GM18508 (cell line): ENCODE results near the gene MADD.

ENCODE experiments used
- ATAC-seq: cut with Tn5 transposase; IDR thresholded peaks from one replicate; pipeline ENCODE4 v1.9.1; 2021; ENCODE audit warnings: moderate number of reproducible peaks; ENCODE audit not compliant: insufficient read depth, unreplicated experiment

MADD gene

GRCh38 chr11:47354913-47355282 lies 85.0 kb downstream of the MADD start:
- no peak for ATAC-seq

DNA sequence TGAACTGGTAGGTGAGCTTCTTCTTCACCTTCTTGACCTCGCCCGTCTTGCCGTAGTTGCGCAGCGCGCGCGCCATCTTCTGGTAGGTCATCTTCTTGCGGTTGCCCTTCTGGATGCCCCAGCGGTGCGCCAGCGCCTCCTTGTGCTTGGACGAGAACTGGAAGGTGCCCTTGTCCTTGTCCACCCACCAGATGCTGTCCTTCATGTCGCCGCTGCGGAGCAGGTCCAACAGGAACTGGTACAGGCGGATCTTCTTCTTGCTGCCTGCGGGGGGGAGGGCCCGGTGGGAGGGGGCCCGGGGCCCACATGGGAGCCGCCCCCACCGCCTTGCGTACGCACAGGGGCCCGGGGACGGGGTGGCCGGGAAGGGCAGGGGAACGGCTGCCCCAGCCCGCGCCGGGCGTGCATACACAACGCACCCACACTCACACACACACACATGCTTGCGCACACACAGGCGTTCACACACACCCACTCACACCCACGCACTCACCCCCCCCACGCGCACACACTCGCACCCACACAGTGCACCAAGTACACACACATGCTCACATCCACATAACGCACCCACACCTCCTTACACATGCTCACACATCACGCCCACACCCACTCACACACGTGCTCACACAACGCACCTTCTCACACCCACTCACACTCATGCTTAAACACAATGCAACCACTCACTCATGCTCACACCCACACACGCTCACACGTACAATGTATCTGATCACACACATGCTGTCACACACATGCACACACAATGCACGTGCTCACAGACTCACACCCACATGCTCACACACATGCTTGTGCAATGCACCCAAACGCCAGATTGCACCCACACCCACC lies 85.6 kb downstream of the MADD start:
- no peak for ATAC-seq

GRCh38 chr11:47356129-47356997 lies 86.4 kb downstream of the MADD start:
- ATAC-seq: no peak

- ATAC-seq: no peak
Measured at GRCh38 chr11:47356998-47357329, 87.0 kb downstream of the MADD start.

GRCh38 chr11:47357985-47358730 lies 88.2 kb downstream of the MADD start:
- ATAC-seq: no peak

DNA sequence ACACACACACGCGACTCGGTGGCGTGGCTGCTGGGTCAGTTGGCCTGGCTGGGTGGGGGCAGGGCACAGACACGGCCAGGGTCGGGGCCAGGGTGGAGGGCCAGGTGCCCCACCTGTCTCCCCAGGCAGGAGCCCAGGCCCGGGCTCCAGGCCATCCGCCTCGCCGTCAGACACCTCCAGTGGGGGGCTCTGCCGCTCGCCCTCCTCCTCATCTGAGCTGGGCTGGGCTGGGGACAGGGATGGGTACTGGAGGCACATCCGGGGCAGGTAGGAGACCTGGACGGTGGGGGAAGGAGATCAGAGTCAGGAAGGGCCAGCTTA lies 88.8 kb downstream of the MADD start:
- no peak for ATAC-seq

- ATAC-seq: no peak
Measured at GRCh38 chr11:47359162-47359561, 89.2 kb downstream of the MADD start.

DNA sequence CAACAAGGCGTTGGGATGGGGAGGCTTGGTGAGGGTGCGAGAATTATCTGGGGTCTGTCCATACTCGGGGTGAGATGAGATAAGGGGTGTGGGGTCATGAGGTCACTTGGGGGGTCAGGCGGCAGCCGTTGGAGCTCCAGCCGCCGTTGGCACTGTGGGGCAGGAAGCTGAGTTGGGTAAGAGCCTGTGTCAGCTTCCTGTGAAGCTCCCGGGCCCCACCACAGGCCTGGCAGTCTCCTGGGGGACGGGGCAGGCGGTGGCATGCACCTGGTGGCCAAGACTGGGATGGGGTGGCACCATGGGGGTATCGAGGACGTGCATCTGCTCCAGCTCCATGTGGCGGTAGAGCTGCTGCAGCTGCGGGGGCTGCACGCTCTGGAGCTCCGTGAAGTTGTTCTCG lies 89.7 kb downstream of the MADD start:
- ATAC-seq: no peak

DNA sequence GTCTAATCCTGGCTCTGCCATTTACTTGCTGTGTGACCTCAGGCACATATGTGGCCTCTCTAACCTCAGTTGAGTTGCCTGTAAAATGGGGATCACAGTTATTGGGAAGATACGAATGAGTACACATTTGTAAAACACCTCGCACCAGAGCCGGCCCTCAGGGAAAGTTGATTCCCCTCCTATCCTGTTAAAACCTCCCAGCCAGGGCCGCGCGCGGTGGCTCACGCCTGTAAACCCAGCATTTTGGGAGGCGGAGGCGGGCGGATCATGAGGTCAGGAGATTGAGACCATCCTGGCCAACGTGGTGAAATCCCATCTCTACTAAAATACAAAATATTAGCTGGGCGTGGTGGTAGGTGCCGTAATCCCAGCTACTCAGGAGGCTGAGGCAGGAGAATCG lies 90.4 kb downstream of the MADD start:
- no peak for ATAC-seq

- ATAC-seq: no peak
Measured at GRCh38 chr11:47361419-47361818, 91.5 kb downstream of the MADD start.

DNA sequence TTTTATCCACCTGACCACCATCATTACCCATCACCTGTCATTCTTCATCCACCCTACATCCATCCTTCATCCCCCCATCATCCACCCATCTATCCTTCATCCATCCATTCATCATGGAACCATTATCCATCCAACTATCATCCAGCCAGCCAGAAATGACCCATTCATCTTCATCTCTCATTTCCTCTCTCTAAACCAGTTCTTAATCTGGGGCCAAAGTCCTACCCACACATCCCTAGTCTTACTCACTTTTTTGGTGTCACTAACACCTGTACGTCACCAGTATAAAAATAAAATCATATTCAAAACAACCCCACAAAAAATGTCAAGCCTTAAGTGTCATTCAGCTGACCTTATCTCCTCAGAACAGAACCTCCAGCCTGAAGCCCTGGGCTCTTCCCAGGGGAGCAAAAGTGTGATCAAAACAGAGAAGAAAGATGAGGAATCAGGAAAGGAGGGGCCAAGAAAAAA lies 96.1 kb downstream of the MADD start:
- ATAC-seq: no peak

DNA sequence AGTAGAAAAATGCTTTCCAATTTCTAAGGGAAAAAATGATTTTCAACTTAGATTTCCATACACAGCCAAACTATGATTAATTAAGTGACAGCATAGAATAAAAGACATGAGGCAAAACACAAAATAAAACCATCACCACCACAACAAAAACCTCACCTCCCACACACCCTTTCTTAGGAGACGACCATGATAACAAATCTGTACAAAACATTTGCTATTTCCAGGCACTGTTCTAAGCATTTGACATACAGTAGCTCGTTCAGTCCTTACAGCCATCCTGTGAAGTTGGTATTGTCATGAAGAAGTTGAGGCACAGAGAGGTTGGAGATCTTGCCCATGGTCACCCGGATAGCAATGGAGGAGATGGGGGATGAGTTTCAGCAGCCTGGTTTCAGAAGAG lies 99.7 kb downstream of the MADD start:
- no peak for ATAC-seq

DNA sequence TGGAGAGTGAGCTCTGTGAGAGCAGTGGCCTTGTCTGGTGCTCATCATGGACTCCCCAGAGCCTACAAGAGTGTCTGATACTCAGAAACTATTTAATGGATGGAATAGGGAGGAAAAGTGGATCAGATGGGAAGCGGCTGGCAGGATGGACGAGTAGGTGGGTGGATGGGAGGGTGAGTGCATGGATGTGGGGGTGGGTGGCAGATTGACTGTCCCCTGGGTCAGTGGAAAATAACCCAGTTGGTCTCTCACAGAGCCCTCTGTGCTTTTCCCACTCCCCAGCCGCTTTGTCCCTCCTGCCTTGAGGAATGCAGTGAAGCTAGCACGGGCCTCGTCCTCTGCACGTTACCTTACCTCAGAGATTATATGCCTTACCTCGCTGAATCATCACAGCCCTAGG lies 102.5 kb downstream of the MADD start:
- no peak for ATAC-seq

- ATAC-seq: no peak
Measured at GRCh38 chr11:47373876-47374719, 104.2 kb downstream of the MADD start.

DNA sequence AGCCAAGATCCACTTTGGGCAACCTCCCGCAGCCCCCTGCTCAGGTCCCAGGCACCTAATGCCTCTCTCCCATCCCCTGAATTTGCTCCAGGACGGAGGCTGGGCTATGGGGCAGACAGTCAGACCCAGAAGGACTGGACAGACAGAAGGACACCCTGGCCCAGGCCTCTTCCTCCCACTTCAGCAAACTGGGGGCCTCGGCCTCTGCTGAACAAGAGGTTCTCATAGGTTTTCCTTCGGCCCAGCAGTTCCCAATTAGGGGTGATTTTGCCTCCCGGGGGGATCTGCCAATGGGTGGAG lies 104.7 kb downstream of the MADD start:
- ATAC-seq: no peak

DNA sequence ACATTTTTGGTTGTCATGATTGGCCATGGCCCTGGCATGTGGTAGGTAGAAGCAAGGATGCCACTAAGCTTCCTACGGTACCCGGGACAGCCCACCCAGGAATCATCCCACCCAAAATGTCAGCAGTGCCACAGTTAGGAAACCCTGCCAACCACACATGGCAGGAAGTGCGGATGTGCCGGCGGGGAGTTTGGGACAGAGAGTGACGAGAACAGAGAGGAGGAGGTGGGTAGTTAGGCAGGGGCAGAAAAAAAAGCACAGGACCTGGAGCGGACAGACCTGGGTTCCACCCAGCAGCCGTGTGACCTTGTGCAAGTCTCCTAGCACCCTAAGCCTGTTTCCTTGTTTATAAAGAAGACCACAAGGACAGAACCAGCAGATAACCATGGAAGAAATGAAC lies 105.1 kb downstream of the MADD start:
- no peak for ATAC-seq

- ATAC-seq: no peak
Measured at GRCh38 chr11:47375546-47376085, 105.7 kb downstream of the MADD start.

DNA sequence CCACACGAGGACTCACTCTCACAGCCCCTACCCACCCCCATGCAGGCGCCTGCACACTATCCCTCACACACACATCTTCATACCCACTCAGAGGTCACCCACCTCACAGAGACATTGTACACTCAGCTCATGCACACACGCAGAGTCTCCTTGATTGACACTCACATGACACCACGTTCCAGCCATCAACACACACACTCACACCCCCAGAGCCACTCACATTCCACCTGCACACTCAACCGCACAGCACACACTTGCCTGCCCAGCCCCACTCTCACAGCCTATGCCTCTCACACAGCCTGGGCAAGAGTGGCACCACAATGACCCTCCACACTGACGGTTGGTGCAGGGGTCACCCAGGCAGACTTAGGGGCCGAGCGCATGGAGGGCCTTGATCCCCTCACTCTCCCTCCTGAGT lies 106.2 kb downstream of the MADD start:
- ATAC-seq: no peak

DNA sequence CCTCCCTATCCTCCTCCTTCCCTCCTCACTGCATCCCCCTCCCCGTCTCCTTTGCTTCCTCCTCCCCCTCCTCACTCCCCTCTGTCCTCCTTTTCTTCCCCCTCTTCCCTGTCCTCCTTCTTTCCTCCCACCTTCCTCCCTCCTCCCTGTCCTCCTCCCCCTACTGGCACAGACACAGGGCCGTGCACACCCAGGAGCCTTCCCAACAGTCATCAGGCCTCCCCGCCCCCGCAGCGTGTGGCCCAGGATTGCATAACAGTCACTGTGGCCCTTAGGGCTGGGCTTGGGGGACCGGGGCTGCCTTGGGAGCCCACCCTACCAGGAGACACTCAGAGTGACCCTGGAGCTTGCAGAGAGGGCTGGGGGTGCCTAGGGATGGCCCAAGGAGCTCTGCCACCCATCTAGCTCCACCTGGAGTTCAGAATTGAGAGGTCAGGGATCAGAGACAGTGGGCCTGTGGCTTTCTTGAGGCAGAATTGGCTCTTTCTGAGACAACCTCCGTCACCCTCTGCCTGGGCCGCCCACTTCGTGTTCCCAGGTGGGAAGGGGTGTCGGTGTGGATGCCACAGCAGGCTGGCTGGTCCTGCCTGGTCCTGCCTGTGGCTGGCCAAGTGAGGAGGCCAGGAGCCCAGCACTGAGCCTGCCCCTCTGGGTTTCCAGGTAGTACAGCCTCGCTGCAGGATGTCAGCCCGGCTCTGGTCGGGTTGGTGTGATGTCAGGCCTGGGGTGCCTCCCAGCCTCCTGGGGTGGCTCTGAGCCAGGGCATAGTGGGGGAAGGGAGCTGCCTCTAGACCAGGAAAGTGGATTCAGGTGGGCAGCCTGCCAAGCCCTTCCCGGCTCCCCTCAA lies 106.8 kb downstream of the MADD start:
- ATAC-seq: no peak
